Right atrium auricular region (tissue), 2 donors: ENCODE measurements around the gene KIF14. TPM values are rescaled to one million over a fixed set of nuclear protein-coding genes. Genes with fewer than 3 reads are reported as not detected.
"Not testable (repeated sequence)": the region's sequence is repeated elsewhere in the genome, so short reads cannot be mapped to it uniquely, and the experiment has no call there.

Source experiments
- DNase-seq: peaks from one replicate; pipeline ENCODE4 v3.0.0-alpha.2; 2019; ENCODE audit warnings: low spot score
- H3K27ac ChIP-seq, 2 donors: fragments of 200-600 bp; sonication (generic); 1 replicate in 1 of 2; 2 replicates in 1 of 2; pipeline ENCODE4 v1.5.1; 2016 to 2019
- H3K27me3 ChIP-seq, 2 donors: fragments of 200-600 bp; sonication (generic); one replicate each; pipeline versions ENCODE4 v1.5.1 to v1.6.0; 2017 to 2019
- H3K36me3 ChIP-seq: fragments of 200-600 bp; sonication (generic); one replicate; pipeline ENCODE4 v1.5.1; 2016
- H3K4me1 ChIP-seq, 2 donors: fragments of 200-600 bp; sonication (generic); one replicate each; pipeline versions ENCODE4 v1.5.1 to v1.6.0; 2017 to 2019
- H3K4me3 ChIP-seq, 2 donors: fragments of 200-600 bp; sonication (generic); 1 replicate in 1 of 2; 2 replicates in 1 of 2; pipeline ENCODE4 v1.5.1; 2017 to 2019; ENCODE audit warnings: mild to moderate bottlenecking in 1 of 2, moderate library complexity in 1 of 2
- H3K9me3 ChIP-seq, 2 donors: fragments of 200-600 bp; sonication (generic); one replicate each; pipeline ENCODE4 v1.5.1; 2019
- total RNA-seq, 2 donors: library from RNA; depleted of rRNA; stranded (reverse); fragments of >200 nt; gene quantifications; one replicate each; pipeline ENCODE4 v1.1.0, GENCODE V29; 2016
- TF ChIP-seq, protein P1 (sequence below), 2 donors: fragments of 200-600 bp; sonication (generic); IDR thresholded peaks; one replicate each; pipeline ENCODE4 v1.5.1; 2019; ENCODE audit warnings: antibody characterized with exemption in 2 of 2

Gene KIF14
- total RNA-seq, 2 donors from 2014 or later = 0.41 TPM; not detected in 1

DNA sequence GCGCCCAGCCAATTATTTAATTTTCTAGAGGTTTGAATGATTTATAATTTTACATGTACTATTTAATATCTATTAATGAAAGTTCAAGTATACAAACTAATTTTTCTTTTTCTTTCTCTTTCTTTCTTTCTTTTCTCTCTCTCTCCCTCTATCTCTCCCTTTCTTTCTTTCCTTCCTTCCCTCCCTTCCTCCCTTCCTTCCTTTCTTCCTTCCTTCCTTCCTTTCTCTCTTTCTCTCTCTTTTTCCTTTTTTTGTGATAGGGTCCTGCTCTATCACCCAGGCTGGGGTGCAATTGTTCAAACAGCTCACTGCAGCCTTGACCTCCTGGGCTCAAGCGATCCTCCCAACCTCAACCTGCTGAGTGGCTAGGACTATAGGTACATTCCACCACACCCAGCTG, 16.1 kb upstream of the KIF14 start:
- TF ChIP-seq, protein P1, sequence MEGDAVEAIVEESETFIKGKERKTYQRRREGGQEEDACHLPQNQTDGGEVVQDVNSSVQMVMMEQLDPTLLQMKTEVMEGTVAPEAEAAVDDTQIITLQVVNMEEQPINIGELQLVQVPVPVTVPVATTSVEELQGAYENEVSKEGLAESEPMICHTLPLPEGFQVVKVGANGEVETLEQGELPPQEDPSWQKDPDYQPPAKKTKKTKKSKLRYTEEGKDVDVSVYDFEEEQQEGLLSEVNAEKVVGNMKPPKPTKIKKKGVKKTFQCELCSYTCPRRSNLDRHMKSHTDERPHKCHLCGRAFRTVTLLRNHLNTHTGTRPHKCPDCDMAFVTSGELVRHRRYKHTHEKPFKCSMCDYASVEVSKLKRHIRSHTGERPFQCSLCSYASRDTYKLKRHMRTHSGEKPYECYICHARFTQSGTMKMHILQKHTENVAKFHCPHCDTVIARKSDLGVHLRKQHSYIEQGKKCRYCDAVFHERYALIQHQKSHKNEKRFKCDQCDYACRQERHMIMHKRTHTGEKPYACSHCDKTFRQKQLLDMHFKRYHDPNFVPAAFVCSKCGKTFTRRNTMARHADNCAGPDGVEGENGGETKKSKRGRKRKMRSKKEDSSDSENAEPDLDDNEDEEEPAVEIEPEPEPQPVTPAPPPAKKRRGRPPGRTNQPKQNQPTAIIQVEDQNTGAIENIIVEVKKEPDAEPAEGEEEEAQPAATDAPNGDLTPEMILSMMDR (IDR thresholded peaks at IDR 0.05) = no peak
- Histone ChIP-seq H3K27ac (no peak overlapping the region), H3K9me3 (no peaks in the 10 kb centered on the region), H3K4me1 (peaks cover 0 to 10% of the 10 kb centered on the region in 2 donors), H3K36me3 (no peaks in the 10 kb centered on the region), H3K27me3 (no peaks in the 10 kb centered on the region), H3K4me3 (no peak overlapping the region)
- DNase-seq = no peak

- no peaks in the 10 kb centered on the region for H3K27me3 ChIP-seq
- TF ChIP-seq, protein P1 (IDR thresholded peaks at IDR 0.05) = no peak
- no peaks in the 10 kb centered on the region for H3K36me3 ChIP-seq
- no peaks in the 10 kb centered on the region for H3K9me3 ChIP-seq
- H3K27ac ChIP-seq = no peak overlapping the region
- H3K4me1 ChIP-seq = no peaks in the 10 kb centered on the region
- H3K4me3 ChIP-seq = no peak overlapping the region
- DNase-seq = no peak
Observed at GRCh38 chr1:200634261-200635122, 13.9 kb upstream of the KIF14 start.

GRCh38 chr1:200631375-200631774, 10.8 kb upstream of the KIF14 start:
- TF ChIP-seq, protein P1 (IDR thresholded peaks at IDR 0.05) = no peak
- Histone ChIP-seq H3K36me3 (no peaks in the 10 kb centered on the region), H3K4me3 (no peak overlapping the region), H3K27ac (no peak overlapping the region), H3K27me3 (no peaks in the 10 kb centered on the region), H3K9me3 (no peaks in the 10 kb centered on the region), H3K4me1 (no peaks in the 10 kb centered on the region)
- DNase-seq = no peak

GRCh38 chr1:200630515-200630899, 10.0 kb upstream of the KIF14 start:
- H3K27ac ChIP-seq, H3K9me3 ChIP-seq, H3K27me3 ChIP-seq, H3K36me3 ChIP-seq, H3K4me1 ChIP-seq, H3K4me3 ChIP-seq, DNase-seq: not testable (repeated sequence)

GRCh38 chr1:200629876-200630514, 9.4 kb upstream of the KIF14 start:
- H3K36me3 ChIP-seq = no peaks in the 10 kb centered on the region
- H3K4me1 ChIP-seq = peaks cover 0 to under 1% of the 10 kb centered on the region in 2 donors
- H3K27ac ChIP-seq = no peak overlapping the region
- H3K9me3 ChIP-seq = no peaks in the 10 kb centered on the region
- no peak overlapping the region for H3K4me3 ChIP-seq
- H3K27me3 ChIP-seq = no peaks in the 10 kb centered on the region
- DNase-seq = no peak
- TF ChIP-seq, protein P1 (IDR thresholded peaks at IDR 0.05) = no peak

DNA sequence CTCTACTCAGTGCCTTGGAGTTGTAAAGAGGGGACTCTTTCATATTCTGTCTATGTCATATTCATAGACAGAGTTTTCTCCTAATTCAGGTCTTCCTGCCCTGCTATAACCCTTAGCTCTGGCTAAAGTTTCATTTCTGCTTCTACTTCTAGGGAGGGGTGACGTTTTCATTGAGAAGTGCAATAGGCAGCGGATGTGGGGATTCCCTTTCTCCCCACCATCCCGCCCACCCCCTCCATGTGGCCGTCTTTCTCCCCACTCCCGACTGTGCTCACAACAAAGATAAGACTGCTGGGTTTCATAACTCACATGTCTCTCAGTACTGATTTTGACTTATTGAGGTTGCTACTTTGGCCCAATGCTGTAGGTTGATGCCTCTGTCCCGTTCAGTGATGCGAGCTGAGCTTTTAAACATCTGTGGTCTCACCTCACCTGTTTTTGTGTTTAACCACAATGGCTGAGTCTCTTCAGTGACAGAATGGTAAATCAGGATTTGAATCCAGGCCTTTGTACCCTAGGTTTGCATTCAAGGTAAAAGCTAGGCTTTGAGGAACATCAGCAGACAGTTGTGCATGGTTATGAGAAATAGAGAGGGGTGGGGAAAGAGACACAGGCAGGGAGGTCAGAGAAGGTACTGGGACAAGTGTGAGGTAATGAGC, 7.8 kb upstream of the KIF14 start:
- H3K4me1 ChIP-seq = peaks cover 0 to 6% of the 10 kb centered on the region in 2 donors
- no peaks in the 10 kb centered on the region for H3K36me3 ChIP-seq
- no peaks in the 10 kb centered on the region for H3K9me3 ChIP-seq
- no peak overlapping the region for H3K4me3 ChIP-seq
- no peak for DNase-seq
- no peak overlapping the region for H3K27ac ChIP-seq
- no peaks in the 10 kb centered on the region for H3K27me3 ChIP-seq
- TF ChIP-seq, protein P1 (IDR thresholded peaks at IDR 0.05) = no peak
